ENCODE data around the gene PLCB1.
A peak's percentile ranks its signal among the peaks of the same experiment; 100 is the strongest.

The PLCB1 gene

GRCh38 chr20:8504030-8504429 is 372.0 kb downstream of the PLCB1 start:
- Histone ChIP-seq H3K4me3 (ENCODE audit: control insufficient read depth in 1 of 7, extremely low read depth in 1 of 7, insufficient read depth in 4 of 7, low read depth in 2 of 7, low read length in 6 of 7) (no peak overlapping the region), H3K9me3 (ENCODE audit: control extremely low read depth in 1 of 5, control insufficient read depth in 4 of 5, insufficient read depth in 2 of 5, low read depth in 1 of 5, low read length in 4 of 5) (peaks cover 0 to 8% (median 0%) of the 10 kb centered on the region in 5 experiments), H3K27ac (ENCODE audit: insufficient read depth in 1 of 2, low read depth in 1 of 2, low read length in 2 of 2, poor library complexity in 1 of 2, severe bottlenecking in 2 of 2) (no peak overlapping the region), H3K36me3 (ENCODE audit: control insufficient read depth in 4 of 4, insufficient read depth in 4 of 4, low read length in 3 of 4) (peaks cover 0 to 3% (median under 1%) of the 10 kb centered on the region in 4 experiments), H3K27me3 (replicated peaks in 2 of 5; ENCODE audit: control insufficient read depth in 4 of 5, insufficient read depth in 5 of 5, low read length in 4 of 5) (no peaks in the 10 kb centered on the region), H3K4me1 (ENCODE audit: control extremely low read depth in 1 of 4, control insufficient read depth in 4 of 4, insufficient read depth in 4 of 4, low read length in 3 of 4) (peaks cover 0 to 6% (median 0%) of the 10 kb centered on the region in 4 experiments)
- no peak for DNase-seq
- POLR2A ChIA-PET = no interaction called here
- CTCF ChIA-PET = no interaction called here
- 75% methylated on average over 4 of the region's 5 CpGs for WGBS (ENCODE audit: insufficient coverage)

GRCh38 chr20:8505476-8506200 is 373.6 kb downstream of the PLCB1 start:
- Histone ChIP-seq H3K4me3 (ENCODE audit: control insufficient read depth in 1 of 7, extremely low read depth in 1 of 7, insufficient read depth in 4 of 7, low read depth in 2 of 7, low read length in 6 of 7) (no peak overlapping the region), H3K9me3 (ENCODE audit: control extremely low read depth in 1 of 5, control insufficient read depth in 4 of 5, insufficient read depth in 2 of 5, low read depth in 1 of 5, low read length in 4 of 5) (peaks cover 0 to 8% (median 0%) of the 10 kb centered on the region in 5 experiments), H3K4me1 (ENCODE audit: control extremely low read depth in 1 of 4, control insufficient read depth in 4 of 4, insufficient read depth in 4 of 4, low read length in 3 of 4) (peaks cover 0 to 6% (median 0%) of the 10 kb centered on the region in 4 experiments), H3K27me3 (replicated peaks in 2 of 5; ENCODE audit: control insufficient read depth in 4 of 5, insufficient read depth in 5 of 5, low read length in 4 of 5) (no peaks in the 10 kb centered on the region), H3K36me3 (ENCODE audit: control insufficient read depth in 4 of 4, insufficient read depth in 4 of 4, low read length in 3 of 4) (peaks cover 0 to 3% (median 1%) of the 10 kb centered on the region in 4 experiments), H3K27ac (ENCODE audit: insufficient read depth in 1 of 2, low read depth in 1 of 2, low read length in 2 of 2, poor library complexity in 1 of 2, severe bottlenecking in 2 of 2) (peak overlapping the region in 1 of 2 experiments; percentile 5)
- peak in 1 of 3 donors; percentile 32 for DNase-seq
- CTCF ChIA-PET = no interaction called here
- no CpG with 5 or more reads among the region's 4 CpGs for WGBS (ENCODE audit: insufficient coverage)
- POLR2A ChIA-PET = no interaction called here

GRCh38 chr20:8507231-8507630 is 375.2 kb downstream of the PLCB1 start:
- CTCF ChIA-PET = no interaction called here
- H3K27ac ChIP-seq (ENCODE audit: insufficient read depth in 1 of 2, low read depth in 1 of 2, low read length in 2 of 2, poor library complexity in 1 of 2, severe bottlenecking in 2 of 2) = no peak overlapping the region
- H3K4me1 ChIP-seq (ENCODE audit: control extremely low read depth in 1 of 4, control insufficient read depth in 4 of 4, insufficient read depth in 4 of 4, low read length in 3 of 4) = peaks cover 0 to 6% (median 0%) of the 10 kb centered on the region in 4 experiments
- H3K9me3 ChIP-seq (ENCODE audit: control extremely low read depth in 1 of 5, control insufficient read depth in 4 of 5, insufficient read depth in 2 of 5, low read depth in 1 of 5, low read length in 4 of 5) = peaks cover 0 to 8% (median 0%) of the 10 kb centered on the region in 5 experiments
- POLR2A ChIA-PET = no interaction called here
- H3K27me3 ChIP-seq (replicated peaks in 2 of 5; ENCODE audit: control insufficient read depth in 4 of 5, insufficient read depth in 5 of 5, low read length in 4 of 5) = no peaks in the 10 kb centered on the region
- no peak for DNase-seq
- no peak overlapping the region for H3K4me3 ChIP-seq (ENCODE audit: control insufficient read depth in 1 of 7, extremely low read depth in 1 of 7, insufficient read depth in 4 of 7, low read depth in 2 of 7, low read length in 6 of 7)
- WGBS (ENCODE audit: insufficient coverage) = 100% methylated on average over 2 of the region's 3 CpGs
- peaks cover 0 to 3% (median 1%) of the 10 kb centered on the region in 4 experiments for H3K36me3 ChIP-seq (ENCODE audit: control insufficient read depth in 4 of 4, insufficient read depth in 4 of 4, low read length in 3 of 4)

- ChIA-PET POLR2A (interaction anchor here (0.6 kb wide), 1 partner anchor 82 kb away, joined by 3 read pairs; no protein-coding TSS in a partner anchor), CTCF (interaction anchor here (1.0 kb wide), 1 partner anchor 14 kb away, joined by 3 read pairs; no protein-coding TSS in a partner anchor)
- no CpG with 5 or more reads among the region's 1 CpG for WGBS (ENCODE audit: insufficient coverage)
- no peak for DNase-seq
- no peaks in the 10 kb centered on the region for H3K27me3 ChIP-seq (replicated peaks in 2 of 5; ENCODE audit: control insufficient read depth in 4 of 5, insufficient read depth in 5 of 5, low read length in 4 of 5)
- no peak overlapping the region for H3K27ac ChIP-seq (ENCODE audit: insufficient read depth in 1 of 2, low read depth in 1 of 2, low read length in 2 of 2, poor library complexity in 1 of 2, severe bottlenecking in 2 of 2)
- H3K9me3 ChIP-seq (ENCODE audit: control extremely low read depth in 1 of 5, control insufficient read depth in 4 of 5, insufficient read depth in 2 of 5, low read depth in 1 of 5, low read length in 4 of 5) = peaks cover 0 to 8% (median 0%) of the 10 kb centered on the region in 5 experiments
- peaks cover 0 to 6% (median 0%) of the 10 kb centered on the region in 4 experiments for H3K4me1 ChIP-seq (ENCODE audit: control extremely low read depth in 1 of 4, control insufficient read depth in 4 of 4, insufficient read depth in 4 of 4, low read length in 3 of 4)
- peaks cover 0 to 3% (median 0%) of the 10 kb centered on the region in 4 experiments for H3K36me3 ChIP-seq (ENCODE audit: control insufficient read depth in 4 of 4, insufficient read depth in 4 of 4, low read length in 3 of 4)
- no peak overlapping the region for H3K4me3 ChIP-seq (ENCODE audit: control insufficient read depth in 1 of 7, extremely low read depth in 1 of 7, insufficient read depth in 4 of 7, low read depth in 2 of 7, low read length in 6 of 7)
These were observed 377.7 kb downstream of the PLCB1 start for GRCh38 chr20:8509809-8510208.

- POLR2A ChIA-PET = no interaction called here
- Histone ChIP-seq H3K36me3 (ENCODE audit: control insufficient read depth in 4 of 4, insufficient read depth in 4 of 4, low read length in 3 of 4) (peaks cover 0 to 3% (median 0%) of the 10 kb centered on the region in 4 experiments), H3K27ac (ENCODE audit: insufficient read depth in 1 of 2, low read depth in 1 of 2, low read length in 2 of 2, poor library complexity in 1 of 2, severe bottlenecking in 2 of 2) (no peak overlapping the region), H3K9me3 (ENCODE audit: control extremely low read depth in 1 of 5, control insufficient read depth in 4 of 5, insufficient read depth in 2 of 5, low read depth in 1 of 5, low read length in 4 of 5) (peaks cover 0 to 11% (median 0%) of the 10 kb centered on the region in 5 experiments), H3K4me3 (ENCODE audit: control insufficient read depth in 1 of 7, extremely low read depth in 1 of 7, insufficient read depth in 4 of 7, low read depth in 2 of 7, low read length in 6 of 7) (no peak overlapping the region), H3K27me3 (replicated peaks in 2 of 5; ENCODE audit: control insufficient read depth in 4 of 5, insufficient read depth in 5 of 5, low read length in 4 of 5) (no peaks in the 10 kb centered on the region), H3K4me1 (ENCODE audit: control extremely low read depth in 1 of 4, control insufficient read depth in 4 of 4, insufficient read depth in 4 of 4, low read length in 3 of 4) (peaks cover 0 to 3% (median 0%) of the 10 kb centered on the region in 4 experiments)
- CTCF ChIA-PET = interaction anchor here (1.0 kb wide), 1 partner anchor 13 kb away, joined by 3 read pairs; no protein-coding TSS in a partner anchor
- DNase-seq = no peak
These were observed 378.7 kb downstream of the PLCB1 start for GRCh38 chr20:8510808-8511207.

- POLR2A ChIA-PET = no interaction called here
- Histone ChIP-seq H3K9me3 (ENCODE audit: control extremely low read depth in 1 of 5, control insufficient read depth in 4 of 5, insufficient read depth in 2 of 5, low read depth in 1 of 5, low read length in 4 of 5) (peaks cover 0 to 12% (median 3%) of the 10 kb centered on the region in 5 experiments), H3K36me3 (ENCODE audit: control insufficient read depth in 4 of 4, insufficient read depth in 4 of 4, low read length in 3 of 4) (peaks cover 0 to 4% (median 0%) of the 10 kb centered on the region in 4 experiments), H3K27ac (ENCODE audit: insufficient read depth in 1 of 2, low read depth in 1 of 2, low read length in 2 of 2, poor library complexity in 1 of 2, severe bottlenecking in 2 of 2) (no peak overlapping the region), H3K27me3 (replicated peaks in 2 of 5; ENCODE audit: control insufficient read depth in 4 of 5, insufficient read depth in 5 of 5, low read length in 4 of 5) (no peaks in the 10 kb centered on the region), H3K4me1 (ENCODE audit: control extremely low read depth in 1 of 4, control insufficient read depth in 4 of 4, insufficient read depth in 4 of 4, low read length in 3 of 4) (no peaks in the 10 kb centered on the region), H3K4me3 (ENCODE audit: control insufficient read depth in 1 of 7, extremely low read depth in 1 of 7, insufficient read depth in 4 of 7, low read depth in 2 of 7, low read length in 6 of 7) (no peak overlapping the region)
- CTCF ChIA-PET = interaction anchor here (1.1 kb wide), 1 partner anchor 13 kb away, joined by 3 read pairs; no protein-coding TSS in a partner anchor
- DNase-seq = no peak
- WGBS (ENCODE audit: insufficient coverage) = 100% methylated on average over 2 of the region's 5 CpGs
These were observed 379.9 kb downstream of the PLCB1 start for GRCh38 chr20:8512003-8512402.

- ChIA-PET POLR2A (no interaction called here), CTCF (interaction anchor here (0.9 to 1.8 kb wide), 4 partner anchors 21 to 255 kb away, joined by 3 to 4 read pairs (median 3); no protein-coding TSS in a partner anchor)
- Histone ChIP-seq H3K27me3 (replicated peaks in 2 of 5; ENCODE audit: control insufficient read depth in 4 of 5, insufficient read depth in 5 of 5, low read length in 4 of 5) (no peaks in the 10 kb centered on the region), H3K4me3 (ENCODE audit: control insufficient read depth in 1 of 7, extremely low read depth in 1 of 7, insufficient read depth in 4 of 7, low read depth in 2 of 7, low read length in 6 of 7) (no peak overlapping the region), H3K9me3 (ENCODE audit: control extremely low read depth in 1 of 5, control insufficient read depth in 4 of 5, insufficient read depth in 2 of 5, low read depth in 1 of 5, low read length in 4 of 5) (peaks cover 0 to 4% (median 2%) of the 10 kb centered on the region in 5 experiments), H3K4me1 (ENCODE audit: control extremely low read depth in 1 of 4, control insufficient read depth in 4 of 4, insufficient read depth in 4 of 4, low read length in 3 of 4) (peaks cover 4 to 9% (median 6%) of the 10 kb centered on the region in 4 experiments), H3K36me3 (ENCODE audit: control insufficient read depth in 4 of 4, insufficient read depth in 4 of 4, low read length in 3 of 4) (peaks cover 0 to 3% (median 0%) of the 10 kb centered on the region in 4 experiments), H3K27ac (ENCODE audit: insufficient read depth in 1 of 2, low read depth in 1 of 2, low read length in 2 of 2, poor library complexity in 1 of 2, severe bottlenecking in 2 of 2) (no peak overlapping the region)
- WGBS (ENCODE audit: insufficient coverage) = 98% methylated on average over 4 of the region's 4 CpGs
- DNase-seq = no peak
These were observed 383.9 kb downstream of the PLCB1 start for GRCh38 chr20:8515810-8516435.

All from common myeloid progenitor, CD34-positive (primary cell).